GM12874 (cell line): ENCODE measurements around the gene PLPP7.

ENCODE experiments used
- CTCF ChIP-seq: IDR thresholded peaks from 2 replicates; pipeline ENCODE4 v1.5.1; 2011; ENCODE audit warnings: low read depth, mild to moderate bottlenecking, control low read depth, low read length, moderate library complexity; ENCODE audit not compliant: insufficient read depth

PLPP7 gene

GRCh38 chr9:131310833-131311554, 21.5 kb downstream of the PLPP7 start:
- TF ChIP-seq CTCF: no peak

GRCh38 chr9:131312246-131312645, 22.7 kb downstream of the PLPP7 start:
- TF ChIP-seq CTCF: no peak

GRCh38 chr9:131312822-131313770, 23.6 kb downstream of the PLPP7 start:
- no peak for TF ChIP-seq CTCF

- no peak for TF ChIP-seq CTCF
Observed at GRCh38 chr9:131318231-131319085, 28.9 kb downstream of the PLPP7 start.

- TF ChIP-seq CTCF: no peak
Observed at GRCh38 chr9:131319486-131319885, 30.0 kb downstream of the PLPP7 start.

- TF ChIP-seq CTCF: no peak
Observed at GRCh38 chr9:131320031-131320685, 30.6 kb downstream of the PLPP7 start.
